Adrenal gland (tissue), 12 donors: ENCODE results near the gene VWA3B. TPM values are rescaled to one million over a fixed set of nuclear protein-coding genes. Genes with fewer than 3 reads are reported as not detected.
"Not testable (repeated sequence)": the region's sequence is repeated elsewhere in the genome, so short reads cannot be mapped to it uniquely, and the experiment has no call there.

Experiments
- DNase-seq, 7 donors: peaks; one replicate each; pipeline ENCODE4 v3.0.0-alpha.2; 2019 to 2020
- H3K27ac ChIP-seq, 5 donors: fragments of 200-600 bp; sonication (generic) in 4 of 5; 1 replicate in 3 of 5; 2 replicates in 2 of 5; pipeline versions ENCODE4 v1.5.1 to v1.8.0; 2016 to 2020; ENCODE audit warnings: mild to moderate bottlenecking in 1 of 5
- H3K27me3 ChIP-seq: fragments of 200-600 bp; 2 replicates; pipeline ENCODE4 v1.8.0; 2021
- H3K36me3 ChIP-seq, 2 donors: fragments of 200-600 bp; replicated peaks in 1 of 2; 1 replicate in 1 of 2; 2 replicates in 1 of 2; pipeline versions ENCODE4 v1.5.1 to v1.8.0; 2018 to 2022
- H3K4me1 ChIP-seq, 2 donors: fragments of 200-600 bp; replicated peaks in 1 of 2; 1 replicate in 1 of 2; 2 replicates in 1 of 2; pipeline versions ENCODE4 v1.5.1 to v1.8.0; 2018 to 2021
- H3K4me3 ChIP-seq, 4 donors: fragments of 200-600 bp; sonication (generic) in 3 of 4; one replicate each; pipeline ENCODE4 v1.5.1; 2016 to 2018
- H3K9me3 ChIP-seq, 3 donors: fragments of 200-600 bp; sonication (generic) in 1 of 3; replicated peaks in 1 of 3; 1 replicate in 2 of 3; 2 replicates in 1 of 3; pipeline versions ENCODE4 v1.5.1 to v1.8.0; 2016 to 2021
- CTCF ChIP-seq, 6 experiments: fragments of 450-650 bp in 4 of 6; fragments of 200-600 bp in 2 of 6; sonication (generic) in 1 of 6; IDR thresholded peaks; 1 replicate in 5 of 6; 2 replicates in 1 of 6; pipeline versions ENCODE4 v1.5.1 to v1.8.0; 2016 to 2021; ENCODE audit warnings: antibody characterized with exemption in 6 of 6, mild to moderate bottlenecking in 2 of 6, moderate library complexity in 1 of 6
- POLR2A ChIP-seq, 2 donors: fragments of 450-650 bp; IDR thresholded peaks; one replicate each; pipeline ENCODE4 v1.6.1; 2017; ENCODE audit warnings: antibody characterized with exemption in 2 of 2, mild to moderate bottlenecking in 2 of 2, moderate library complexity in 1 of 2
- WGBS, 4 donors: extraction: QIAGEN DNeasy Blood & Tissue Kit in 2 of 4; methylation state at CpG; one replicate each; pipeline versions ENCODE4 v1.1.5 to v1.1.7; 2013 to 2017; 5-methylcytosine and 5-hydroxymethylcytosine counted together
- intact Hi-C, 2 donors: fragments of 100-400 bp; cut with DNase I; formaldehyde crosslinking; loops; one replicate each; pipeline versions ENCODE4 v1.14.1 to v1.15.0; 2022 to 2023
- polyA plus RNA-seq, 3 donors: library from polyadenylated mRNA; stranded (reverse); fragments of 200-250 nt in 2 of 3; fragments of 350-450 nt in 1 of 3; fragmentation: Illumina TruSeq in 1 of 3; extraction: RNeasy Lipid Tissue Mini Kit (QIAGEN cat#74804) in 1 of 3; gene quantifications; one replicate each; pipeline ENCODE4 v1.2.3, GENCODE V29; 2013 to 2014
- total RNA-seq, 9 donors: library from RNA; depleted of rRNA in 4 of 9; stranded (reverse); fragments of >200 nt in 4 of 9; fragments of 120-200 nt in 1 of 9; fragmentation: NEBNext Ultra II Directional in 1 of 9; extraction: Animal tissue kit (Norgen Biotek cat#: 25700) in 1 of 9; gene quantifications; one replicate each; pipeline versions ENCODE4 v1.1.0 to v1.2.4, GENCODE V29; 2013 to 2023
- donor health status: healthy with polysubstance abuse.
- donor health status: Bipolar disorder and iron deficiency.
- donor health status: DM: yes; HTN: yes; CAD: no.
- donor health status: DM: no; HTN: no; CAD: no.
- donor health status: DM: no; HTN: no; CAD: no.
- donor health status: DM: yes; HTN: yes; CAD: no.

Gene VWA3B
- total and polyA plus RNA-seq, 12 donors, result 0.07 to 0.33 (median 0.17) TPM; not detected in 8

DNA sequence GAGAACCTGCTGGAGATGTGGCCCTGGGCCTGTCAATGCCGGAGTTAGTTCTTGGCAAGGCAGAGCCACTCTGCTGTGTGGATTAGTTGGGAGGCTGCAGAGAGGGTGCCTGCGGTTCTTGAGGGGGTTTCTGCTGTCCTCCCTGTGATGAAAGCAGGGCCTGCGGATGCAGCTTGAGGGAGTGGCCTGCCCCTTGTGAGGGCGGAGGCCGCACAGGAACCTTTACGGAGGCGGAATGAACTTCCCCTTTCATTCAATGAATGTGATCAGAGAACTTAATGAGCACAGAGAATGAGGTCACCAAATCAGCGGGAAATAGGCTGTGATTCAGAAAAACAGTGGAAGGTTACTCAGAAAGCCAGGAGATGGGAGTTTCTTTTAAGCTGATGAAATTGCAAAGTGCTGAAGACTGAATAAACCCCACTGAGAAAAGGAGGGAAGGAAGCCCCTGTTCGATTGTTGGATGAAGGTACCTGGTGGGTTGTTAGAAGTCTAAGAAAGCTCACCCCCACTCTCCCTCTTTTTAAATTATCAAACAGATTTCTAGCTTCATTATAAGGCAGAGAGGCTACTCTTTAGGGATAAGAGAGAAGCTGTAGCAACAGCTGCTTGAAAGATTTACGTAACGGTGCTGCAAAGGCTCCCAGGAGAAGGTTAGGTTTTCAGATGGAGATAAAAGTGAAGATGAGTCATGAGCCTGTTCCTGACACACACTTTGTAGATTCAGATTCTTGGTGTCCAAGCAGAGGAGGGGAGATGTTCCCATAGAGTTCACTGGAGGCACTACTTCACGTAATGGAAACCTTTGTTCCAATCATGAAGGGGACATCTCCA is 47.4 kb downstream of the VWA3B start:
- H3K9me3 ChIP-seq, result no peaks in the 10 kb centered on the region
- TF ChIP-seq POLR2A (IDR thresholded peaks at IDR 0.05) (no peak), CTCF (IDR thresholded peaks at IDR 0.05) (no peak)
- H3K4me3 ChIP-seq, result no peak overlapping the region
- no peaks in the 10 kb centered on the region for H3K36me3 ChIP-seq
- WGBS, 4 donors, result 46 to 62% (median 56%) methylated on average over 12 of the region's 12 CpGs
- no peak overlapping the region for H3K27ac ChIP-seq
- DNase-seq, result peak in 2 of 7 donors; percentile 16 to 46
- no peaks in the 10 kb centered on the region for H3K4me1 ChIP-seq
- peaks cover 4% of the 10 kb centered on the region for H3K27me3 ChIP-seq
- intact Hi-C loops, result no loop called here

DNA sequence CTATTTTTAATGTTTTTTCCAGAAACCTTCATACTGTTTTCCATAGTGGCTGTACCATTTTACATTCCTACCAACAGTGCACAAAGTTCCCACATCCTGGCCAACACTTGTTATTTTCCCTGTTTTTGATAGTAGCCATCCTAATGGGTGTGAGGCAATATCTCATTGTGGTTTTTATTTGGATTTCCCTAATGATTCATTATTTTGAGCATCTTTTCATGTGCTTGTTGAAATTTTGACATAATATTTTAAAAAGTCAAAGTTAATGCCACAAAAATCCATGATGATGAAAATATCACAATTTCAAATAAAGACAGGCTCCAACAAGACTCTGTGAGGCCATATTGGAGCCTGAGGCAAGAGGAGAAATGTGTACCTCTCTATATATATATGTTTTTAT is 50.2 kb downstream of the VWA3B start:
- no peak overlapping the region for H3K27ac ChIP-seq
- DNase-seq, result no peak
- no peaks in the 10 kb centered on the region for H3K36me3 ChIP-seq
- no peak overlapping the region for H3K4me3 ChIP-seq
- H3K27me3 ChIP-seq, result peaks cover 4% of the 10 kb centered on the region
- TF ChIP-seq POLR2A (IDR thresholded peaks at IDR 0.05), result no peak
- no peak for TF ChIP-seq CTCF (IDR thresholded peaks at IDR 0.05)
- no peaks in the 10 kb centered on the region for H3K9me3 ChIP-seq
- no peaks in the 10 kb centered on the region for H3K4me1 ChIP-seq
- intact Hi-C loops, result no loop called here

DNA sequence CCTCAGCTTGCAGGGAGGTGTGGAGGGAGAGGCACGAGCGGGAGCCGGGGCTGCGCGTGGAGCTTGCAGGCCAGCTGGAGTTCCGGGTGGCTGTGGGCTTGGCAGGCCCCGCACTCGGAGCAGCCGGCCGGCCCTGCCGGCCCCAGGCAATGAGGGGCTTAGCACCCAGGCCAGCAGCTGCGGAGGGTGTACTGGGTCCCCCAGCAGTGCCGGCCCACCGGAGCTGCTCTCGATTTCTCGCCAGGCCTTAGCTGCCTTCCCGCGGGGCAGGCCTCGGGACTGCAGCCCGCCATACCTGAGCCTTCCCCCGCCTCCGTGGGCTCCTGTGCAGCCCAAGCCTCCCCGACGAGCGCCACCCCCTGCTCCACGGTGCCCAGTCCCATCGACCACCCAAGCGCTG is 52.0 kb downstream of the VWA3B start:
- intact Hi-C loops, H3K27ac ChIP-seq, H3K36me3 ChIP-seq, H3K4me1 ChIP-seq, H3K27me3 ChIP-seq, DNase-seq, H3K4me3 ChIP-seq, H3K9me3 ChIP-seq: not testable (repeated sequence)
- WGBS, 4 donors, result 94 to 96% (median 96%) methylated on average over 11 to 28 of the region's 28 CpGs

DNA sequence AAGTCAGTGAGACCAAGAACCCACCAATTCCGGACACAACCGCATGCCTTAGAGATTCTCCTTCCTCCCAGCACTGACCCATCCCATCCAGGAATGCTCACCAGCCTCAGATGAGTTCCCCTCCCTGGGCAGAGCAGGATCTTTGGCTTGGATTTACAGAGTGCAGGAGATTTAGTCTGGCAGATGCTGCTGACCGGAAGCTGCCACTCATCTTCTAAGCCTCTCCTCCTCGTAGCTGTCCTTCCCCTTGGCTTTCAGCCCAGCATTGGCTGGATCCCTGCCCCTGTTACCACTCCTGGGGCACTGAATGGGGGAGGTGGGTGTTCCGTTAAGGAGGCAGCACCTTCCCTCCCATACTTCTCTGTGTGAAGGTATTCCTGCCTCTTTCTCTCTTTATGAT is 53.2 kb downstream of the VWA3B start:
- intact Hi-C loops, result no loop called here
- no peak overlapping the region for H3K4me3 ChIP-seq

More for the DNA sequence above, 53.2 kb downstream of the VWA3B start:
- DNase-seq, result peak in 3 of 7 donors; percentile 2 to 20 (median 15)
- no peaks in the 10 kb centered on the region for H3K4me1 ChIP-seq
- 56 to 69% (median 63%) methylated on average over 5 of the region's 5 CpGs for WGBS, 4 donors
- no peaks in the 10 kb centered on the region for H3K9me3 ChIP-seq
- TF ChIP-seq POLR2A (IDR thresholded peaks at IDR 0.05), result no peak
- no peak for TF ChIP-seq CTCF (IDR thresholded peaks at IDR 0.05)
- H3K36me3 ChIP-seq, result no peaks in the 10 kb centered on the region
- H3K27me3 ChIP-seq, result no peaks in the 10 kb centered on the region
- no peak overlapping the region for H3K27ac ChIP-seq
